SK-N-MC (cell line): ENCODE results near the gene H1-8.

ENCODE experiments used
- DNase-seq: peaks from one replicate; pipeline ENCODE4 v3.0.0-alpha.2; 2011; ENCODE audit warnings: low read depth, low spot score
- H3K27ac ChIP-seq: fragments of 200-600 bp; sonication (generic); 2 replicates; pipeline ENCODE4 v1.5.1; 2016; ENCODE audit warnings: mixed run types
- H3K36me3 ChIP-seq: fragments of 200-600 bp; sonication (generic); 2 replicates; pipeline ENCODE4 v1.6.1; 2017; ENCODE audit warnings: antibody characterized with exemption, low read length, mixed read lengths; ENCODE audit not compliant: insufficient read depth
- H3K4me3 ChIP-seq: fragments of 200-600 bp; sonication (generic); 2 replicates; pipeline ENCODE4 v1.5.1; 2016
- H3K9ac ChIP-seq: fragments of 200-600 bp; sonication (generic); 2 replicates; pipeline ENCODE4 v1.8.0; 2017; ENCODE audit warnings: mixed run types, mixed read lengths; ENCODE audit not compliant: insufficient read length
- H3K9me3 ChIP-seq: fragments of 200-600 bp; sonication (generic); 2 replicates; pipeline ENCODE4 v1.6.1; 2017; ENCODE audit warnings: low read depth, mild to moderate bottlenecking, antibody characterized with exemption, low read length, moderate library complexity, mixed read lengths
- EZH2 ChIP-seq: fragments of 200-600 bp; sonication (generic); IDR thresholded peaks from one replicate; pipeline ENCODE4 v1.6.1; 2017; ENCODE audit warnings: antibody characterized with exemption
- FOXP2 ChIP-seq: optimal IDR thresholded peaks from 2 replicates; pipeline ENCODE3; 2011; ENCODE audit warnings: mild to moderate bottlenecking, moderate library complexity; ENCODE audit not compliant: insufficient read depth; ENCODE audit errors: extremely low read length, control extremely low read depth
- POLR2AphosphoS5 ChIP-seq: IDR thresholded peaks from 2 replicates; pipeline ENCODE4 v1.6.1; 2012; ENCODE audit warnings: mild to moderate bottlenecking, low read depth, low read length, borderline replicate concordance

H1-8 gene

DNA sequence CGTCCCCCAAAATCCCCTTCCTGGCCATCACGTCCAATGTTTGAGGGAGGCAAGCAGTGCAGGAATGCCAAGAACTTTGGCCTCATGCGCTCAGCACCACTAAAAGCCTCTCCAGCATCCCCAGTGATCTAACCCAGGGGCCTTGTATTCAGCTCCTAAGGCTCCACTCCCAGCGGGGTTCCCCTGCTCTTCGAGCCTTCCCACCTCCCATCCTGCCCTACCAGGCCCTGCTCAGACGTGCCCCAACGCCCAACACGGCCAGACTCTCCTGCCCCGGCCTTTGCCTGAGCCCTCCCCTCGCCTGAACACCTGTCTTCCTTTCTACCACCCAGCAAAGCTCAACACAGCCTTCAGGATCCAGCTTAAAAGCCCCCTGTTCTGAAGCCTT, 33.0 kb downstream of the H1-8 start:
- Histone ChIP-seq H3K9ac (no peak overlapping the region), H3K36me3 (peaks cover 8% of the 10 kb centered on the region), H3K9me3 (no peaks in the 10 kb centered on the region), H3K27ac (no peak overlapping the region), H3K4me3 (no peak overlapping the region)
- no peak for DNase-seq
- TF ChIP-seq POLR2AphosphoS5 (no peak), EZH2 (no peak), FOXP2 (no peak)

- H3K9me3 ChIP-seq: no peaks in the 10 kb centered on the region
- peak overlapping the region; percentile 80 for H3K27ac ChIP-seq
- peaks cover 8% of the 10 kb centered on the region for H3K36me3 ChIP-seq
- no peak overlapping the region for H3K4me3 ChIP-seq
- TF ChIP-seq FOXP2 (peak; percentile 92), EZH2 (no peak)
- H3K9ac ChIP-seq: no peak overlapping the region
- DNase-seq: no peak
These were observed 33.8 kb downstream of the H1-8 start for GRCh38 chr3:129576514-129577352.

DNA sequence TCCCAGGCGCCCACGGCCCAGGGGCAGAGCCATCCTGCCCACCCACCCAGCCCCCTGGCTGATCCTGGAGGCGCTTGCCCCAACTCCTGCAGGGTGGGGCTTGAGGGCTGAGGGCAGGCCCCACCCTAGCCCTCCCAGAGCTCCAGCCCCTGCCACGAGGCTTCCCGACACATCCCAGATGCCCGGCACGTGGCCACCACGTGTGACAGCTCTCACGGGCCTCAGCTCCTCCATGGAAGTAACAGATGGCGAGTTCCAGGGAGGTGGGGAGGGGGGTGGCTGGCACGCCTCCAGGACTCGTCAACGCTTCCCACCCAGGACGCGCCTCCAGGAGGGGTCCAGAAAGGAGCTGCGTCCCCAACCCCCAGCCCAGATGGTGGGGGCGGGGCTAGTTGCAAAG, 34.4 kb downstream of the H1-8 start:
- TF ChIP-seq POLR2AphosphoS5: no peak
- no peak for TF ChIP-seq FOXP2
- TF ChIP-seq EZH2: no peak
- Histone ChIP-seq H3K27ac (peak overlapping the region; percentile 80; the same call in 1 of the 2 replicates), H3K9me3 (no peaks in the 10 kb centered on the region), H3K36me3 (peaks cover 8% of the 10 kb centered on the region), H3K4me3 (no peak overlapping the region), H3K9ac (no peak overlapping the region)
- DNase-seq: no peak

- no peak overlapping the region for H3K9ac ChIP-seq
- peaks cover 11% of the 10 kb centered on the region for H3K36me3 ChIP-seq
These were observed 35.2 kb downstream of the H1-8 start for GRCh38 chr3:129577925-129578786.

DNA sequence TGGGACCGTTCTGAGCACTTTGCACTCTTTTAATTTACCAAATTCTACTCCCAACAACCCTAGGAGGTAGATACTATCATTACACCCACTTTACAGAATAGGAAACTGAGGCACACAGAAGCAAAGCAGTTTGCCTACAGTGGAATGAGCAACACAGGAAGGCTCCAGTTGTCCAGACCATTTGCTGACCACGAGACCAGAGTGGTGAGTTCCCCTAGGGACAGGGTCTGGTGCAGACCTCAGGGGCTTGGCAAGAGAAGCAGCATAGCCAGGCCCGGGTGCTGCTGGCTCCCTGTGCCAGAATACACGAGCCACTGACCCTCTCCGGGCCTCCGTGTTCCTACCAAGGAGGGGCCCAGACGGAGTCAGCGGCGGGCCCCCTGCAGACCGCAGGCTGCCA, 37.0 kb downstream of the H1-8 start:
- no peak overlapping the region for H3K4me3 ChIP-seq
- H3K27ac ChIP-seq: no peak overlapping the region
- TF ChIP-seq POLR2AphosphoS5 (no peak), FOXP2 (no peak), EZH2 (no peak)
- H3K9me3 ChIP-seq: no peaks in the 10 kb centered on the region
- H3K9ac ChIP-seq: no peak overlapping the region
- peaks cover 18% of the 10 kb centered on the region for H3K36me3 ChIP-seq
- no peak for DNase-seq

More at GRCh38 chr3:129577925-129578786, 35.2 kb downstream of the H1-8 start:
- no peak for TF ChIP-seq POLR2AphosphoS5
- no peak for DNase-seq
- H3K9me3 ChIP-seq: no peaks in the 10 kb centered on the region
- peak overlapping the region; percentile 57 for H3K27ac ChIP-seq
- no peak overlapping the region for H3K4me3 ChIP-seq

DNA sequence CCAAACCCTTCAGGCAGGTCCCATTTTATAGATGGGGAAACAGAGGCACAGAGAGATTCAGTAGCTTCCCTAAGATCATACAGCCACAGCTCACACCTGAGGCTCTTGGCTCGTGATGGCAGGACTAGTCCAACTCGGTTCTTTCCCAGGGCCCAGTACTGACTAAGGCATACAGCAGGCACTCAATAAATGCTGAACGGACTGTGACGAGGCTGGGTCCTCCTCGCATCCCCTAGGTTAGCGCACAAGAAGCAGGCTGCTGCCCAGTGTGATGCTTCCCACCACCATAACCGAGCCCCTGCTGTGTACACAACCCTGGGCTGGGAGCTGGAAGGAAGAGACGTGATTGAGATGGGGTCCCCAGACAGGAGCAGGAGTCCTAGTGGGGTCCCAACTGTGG, 38.6 kb downstream of the H1-8 start:
- TF ChIP-seq POLR2AphosphoS5 (no peak), EZH2 (no peak), FOXP2 (no peak)
- no peaks in the 10 kb centered on the region for H3K9me3 ChIP-seq
- no peak for DNase-seq
- H3K36me3 ChIP-seq: peaks cover 22% of the 10 kb centered on the region
- no peak overlapping the region for H3K27ac ChIP-seq
- no peak overlapping the region for H3K4me3 ChIP-seq
- no peak overlapping the region for H3K9ac ChIP-seq

- Histone ChIP-seq H3K4me3 (no peak overlapping the region), H3K9me3 (no peaks in the 10 kb centered on the region), H3K36me3 (peaks cover 18% of the 10 kb centered on the region), H3K27ac (peak overlapping the region; percentile 10; the same call in 1 of the 2 replicates), H3K9ac (no peak overlapping the region)
- TF ChIP-seq POLR2AphosphoS5 (no peak), FOXP2 (no peak), EZH2 (no peak)
- DNase-seq: no peak
These were observed 39.8 kb downstream of the H1-8 start for GRCh38 chr3:129582799-129583198.

DNA sequence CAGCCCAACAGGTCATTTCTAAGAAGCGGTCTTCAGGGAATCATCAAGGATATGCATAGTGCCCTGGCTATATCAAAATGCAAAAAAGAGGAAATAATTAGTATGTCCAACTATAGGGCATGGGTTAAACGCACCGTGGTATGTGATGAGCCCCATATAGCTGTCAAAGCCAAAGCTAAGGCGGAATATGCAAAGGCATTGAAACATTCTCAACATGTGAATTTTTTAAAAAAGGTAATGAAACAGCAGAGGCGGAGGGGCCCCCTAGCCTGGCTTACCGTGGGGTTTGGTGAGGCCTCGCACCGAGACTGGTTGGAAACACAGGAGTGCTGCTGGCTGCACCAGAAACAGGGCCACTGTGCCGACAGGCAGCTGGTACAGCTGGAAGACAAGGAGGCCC, 40.3 kb downstream of the H1-8 start:
- Histone ChIP-seq H3K36me3 (peaks cover 14% of the 10 kb centered on the region; the same call in 1 of the 2 replicates), H3K9me3 (no peaks in the 10 kb centered on the region), H3K4me3 (no peak overlapping the region), H3K9ac (no peak overlapping the region), H3K27ac (peak overlapping the region; percentile 10; the same call in 1 of the 2 replicates)
- TF ChIP-seq POLR2AphosphoS5 (no peak), EZH2 (no peak), FOXP2 (no peak)
- no peak for DNase-seq
